Measurements from ENCODE around the gene FLVCR2. TPM values are rescaled to one million over a fixed set of nuclear protein-coding genes. Genes with fewer than 3 reads are reported as not detected.

The FLVCR2 gene
- total and polyA plus RNA-seq, 2 of the 13 experiments (the other 11 are each of a cell fraction or from before 2014, with no cell fraction given), result 9.9 to 10.5 TPM

DNA sequence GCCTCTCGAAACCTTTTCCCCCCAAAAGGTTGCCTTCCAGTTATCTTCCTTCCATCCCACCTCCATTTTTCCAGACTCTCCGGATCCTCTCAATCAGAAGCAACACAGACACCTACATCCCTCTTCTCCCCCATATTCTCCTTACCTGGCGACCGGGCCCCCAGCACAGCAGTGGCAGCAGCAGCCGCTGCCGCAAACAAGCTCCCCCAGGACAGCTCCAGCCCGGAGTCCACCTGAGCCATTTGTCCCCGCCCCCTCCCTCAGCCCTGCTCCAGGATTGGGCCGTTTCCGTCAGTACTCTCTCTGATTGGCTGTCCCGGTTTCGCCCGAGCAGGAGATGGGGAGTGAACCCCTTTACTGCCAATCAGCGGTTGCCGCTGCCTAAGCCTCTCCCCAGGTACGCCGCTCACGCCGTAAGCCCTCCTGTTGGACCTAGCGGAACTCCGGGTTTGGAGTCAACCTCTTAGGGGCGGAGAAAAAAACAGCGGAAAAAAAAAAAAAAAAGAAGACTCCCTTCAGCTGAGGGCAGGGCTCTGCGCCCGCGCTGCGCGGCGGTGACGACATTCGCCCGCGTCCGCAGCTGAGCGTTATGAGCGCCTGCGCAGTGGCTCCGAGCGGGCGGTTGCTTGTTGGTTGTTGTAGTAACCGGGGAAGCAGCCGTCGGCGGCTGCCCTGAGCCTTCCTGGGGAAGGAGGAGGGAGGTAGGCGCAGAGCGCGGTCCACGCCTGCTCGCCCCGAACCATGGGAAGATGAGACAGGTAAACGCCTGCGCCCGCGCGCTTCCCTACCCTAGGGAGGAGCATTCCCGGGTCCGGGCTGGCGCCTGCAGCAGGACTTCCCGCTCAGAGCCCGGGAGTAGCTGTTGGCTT lies 82.4 kb downstream of the FLVCR2 start, which contains the start of the genes ERG28 and TTLL5 (continued):
- peak; percentile 86 for TF ChIP-seq POLR2AphosphoS5 (IDR thresholded peaks at IDR 0.05; ENCODE audit: low read depth, low read length)
- TF ChIP-seq, protein P1, sequence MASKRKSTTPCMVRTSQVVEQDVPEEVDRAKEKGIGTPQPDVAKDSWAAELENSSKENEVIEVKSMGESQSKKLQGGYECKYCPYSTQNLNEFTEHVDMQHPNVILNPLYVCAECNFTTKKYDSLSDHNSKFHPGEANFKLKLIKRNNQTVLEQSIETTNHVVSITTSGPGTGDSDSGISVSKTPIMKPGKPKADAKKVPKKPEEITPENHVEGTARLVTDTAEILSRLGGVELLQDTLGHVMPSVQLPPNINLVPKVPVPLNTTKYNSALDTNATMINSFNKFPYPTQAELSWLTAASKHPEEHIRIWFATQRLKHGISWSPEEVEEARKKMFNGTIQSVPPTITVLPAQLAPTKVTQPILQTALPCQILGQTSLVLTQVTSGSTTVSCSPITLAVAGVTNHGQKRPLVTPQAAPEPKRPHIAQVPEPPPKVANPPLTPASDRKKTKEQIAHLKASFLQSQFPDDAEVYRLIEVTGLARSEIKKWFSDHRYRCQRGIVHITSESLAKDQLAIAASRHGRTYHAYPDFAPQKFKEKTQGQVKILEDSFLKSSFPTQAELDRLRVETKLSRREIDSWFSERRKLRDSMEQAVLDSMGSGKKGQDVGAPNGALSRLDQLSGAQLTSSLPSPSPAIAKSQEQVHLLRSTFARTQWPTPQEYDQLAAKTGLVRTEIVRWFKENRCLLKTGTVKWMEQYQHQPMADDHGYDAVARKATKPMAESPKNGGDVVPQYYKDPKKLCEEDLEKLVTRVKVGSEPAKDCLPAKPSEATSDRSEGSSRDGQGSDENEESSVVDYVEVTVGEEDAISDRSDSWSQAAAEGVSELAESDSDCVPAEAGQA (IDR thresholded peaks at IDR 0.05; ENCODE audit: low read depth), result peak; percentile 83
- TF ChIP-seq, protein P1 (CRISPR knock-in tag; IDR thresholded peaks at IDR 0.05; ENCODE audit: borderline replicate concordance), result no peak
- TF ChIP-seq, protein P2, sequence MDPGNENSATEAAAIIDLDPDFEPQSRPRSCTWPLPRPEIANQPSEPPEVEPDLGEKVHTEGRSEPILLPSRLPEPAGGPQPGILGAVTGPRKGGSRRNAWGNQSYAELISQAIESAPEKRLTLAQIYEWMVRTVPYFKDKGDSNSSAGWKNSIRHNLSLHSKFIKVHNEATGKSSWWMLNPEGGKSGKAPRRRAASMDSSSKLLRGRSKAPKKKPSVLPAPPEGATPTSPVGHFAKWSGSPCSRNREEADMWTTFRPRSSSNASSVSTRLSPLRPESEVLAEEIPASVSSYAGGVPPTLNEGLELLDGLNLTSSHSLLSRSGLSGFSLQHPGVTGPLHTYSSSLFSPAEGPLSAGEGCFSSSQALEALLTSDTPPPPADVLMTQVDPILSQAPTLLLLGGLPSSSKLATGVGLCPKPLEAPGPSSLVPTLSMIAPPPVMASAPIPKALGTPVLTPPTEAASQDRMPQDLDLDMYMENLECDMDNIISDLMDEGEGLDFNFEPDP (CRISPR knock-in tag; conservative IDR thresholded peaks at IDR 0.05), result no peak
- TF ChIP-seq, protein P3, sequence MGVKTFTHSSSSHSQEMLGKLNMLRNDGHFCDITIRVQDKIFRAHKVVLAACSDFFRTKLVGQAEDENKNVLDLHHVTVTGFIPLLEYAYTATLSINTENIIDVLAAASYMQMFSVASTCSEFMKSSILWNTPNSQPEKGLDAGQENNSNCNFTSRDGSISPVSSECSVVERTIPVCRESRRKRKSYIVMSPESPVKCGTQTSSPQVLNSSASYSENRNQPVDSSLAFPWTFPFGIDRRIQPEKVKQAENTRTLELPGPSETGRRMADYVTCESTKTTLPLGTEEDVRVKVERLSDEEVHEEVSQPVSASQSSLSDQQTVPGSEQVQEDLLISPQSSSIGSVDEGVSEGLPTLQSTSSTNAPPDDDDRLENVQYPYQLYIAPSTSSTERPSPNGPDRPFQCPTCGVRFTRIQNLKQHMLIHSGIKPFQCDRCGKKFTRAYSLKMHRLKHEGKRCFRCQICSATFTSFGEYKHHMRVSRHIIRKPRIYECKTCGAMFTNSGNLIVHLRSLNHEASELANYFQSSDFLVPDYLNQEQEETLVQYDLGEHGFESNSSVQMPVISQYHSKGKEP (CRISPR knock-in tag; IDR thresholded peaks at IDR 0.05), result no peak
- peak; percentile 76 for TF ChIP-seq ZMYM4 (CRISPR knock-in tag; IDR thresholded peaks at IDR 0.05)
- no peak for TF ChIP-seq ZNF326 (CRISPR knock-in tag; IDR thresholded peaks at IDR 0.05; ENCODE audit: borderline replicate concordance)
- TF ChIP-seq, protein P4, sequence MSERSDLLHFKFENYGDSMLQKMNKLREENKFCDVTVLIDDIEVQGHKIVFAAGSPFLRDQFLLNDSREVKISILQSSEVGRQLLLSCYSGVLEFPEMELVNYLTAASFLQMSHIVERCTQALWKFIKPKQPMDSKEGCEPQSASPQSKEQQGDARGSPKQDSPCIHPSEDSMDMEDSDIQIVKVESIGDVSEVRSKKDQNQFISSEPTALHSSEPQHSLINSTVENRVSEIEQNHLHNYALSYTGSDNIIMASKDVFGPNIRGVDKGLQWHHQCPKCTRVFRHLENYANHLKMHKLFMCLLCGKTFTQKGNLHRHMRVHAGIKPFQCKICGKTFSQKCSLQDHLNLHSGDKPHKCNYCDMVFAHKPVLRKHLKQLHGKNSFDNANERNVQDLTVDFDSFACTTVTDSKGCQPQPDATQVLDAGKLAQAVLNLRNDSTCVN (CRISPR knock-in tag; IDR thresholded peaks at IDR 0.05; ENCODE audit: borderline replicate concordance), result no peak
- peak; percentile 37; the same call in 1 of the 2 replicates for TF ChIP-seq RXRB (CRISPR knock-in tag; IDR thresholded peaks at IDR 0.05; ENCODE audit: borderline replicate concordance)
- no peak for TF ChIP-seq ZNF256 (CRISPR knock-in tag; conservative IDR thresholded peaks at IDR 0.05)
- TF ChIP-seq, protein P5, sequence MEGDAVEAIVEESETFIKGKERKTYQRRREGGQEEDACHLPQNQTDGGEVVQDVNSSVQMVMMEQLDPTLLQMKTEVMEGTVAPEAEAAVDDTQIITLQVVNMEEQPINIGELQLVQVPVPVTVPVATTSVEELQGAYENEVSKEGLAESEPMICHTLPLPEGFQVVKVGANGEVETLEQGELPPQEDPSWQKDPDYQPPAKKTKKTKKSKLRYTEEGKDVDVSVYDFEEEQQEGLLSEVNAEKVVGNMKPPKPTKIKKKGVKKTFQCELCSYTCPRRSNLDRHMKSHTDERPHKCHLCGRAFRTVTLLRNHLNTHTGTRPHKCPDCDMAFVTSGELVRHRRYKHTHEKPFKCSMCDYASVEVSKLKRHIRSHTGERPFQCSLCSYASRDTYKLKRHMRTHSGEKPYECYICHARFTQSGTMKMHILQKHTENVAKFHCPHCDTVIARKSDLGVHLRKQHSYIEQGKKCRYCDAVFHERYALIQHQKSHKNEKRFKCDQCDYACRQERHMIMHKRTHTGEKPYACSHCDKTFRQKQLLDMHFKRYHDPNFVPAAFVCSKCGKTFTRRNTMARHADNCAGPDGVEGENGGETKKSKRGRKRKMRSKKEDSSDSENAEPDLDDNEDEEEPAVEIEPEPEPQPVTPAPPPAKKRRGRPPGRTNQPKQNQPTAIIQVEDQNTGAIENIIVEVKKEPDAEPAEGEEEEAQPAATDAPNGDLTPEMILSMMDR (CRISPR knock-in tag; IDR thresholded peaks at IDR 0.05), result peak; percentile 18; the same call in 1 of the 2 replicates
- TF ChIP-seq CHD2 (IDR thresholded peaks at IDR 0.05; ENCODE audit: low read depth, low read length), result 0 out of 2 replicates have a peak, but pooled peaks have one; percentile 52
- TF ChIP-seq, protein P6, sequence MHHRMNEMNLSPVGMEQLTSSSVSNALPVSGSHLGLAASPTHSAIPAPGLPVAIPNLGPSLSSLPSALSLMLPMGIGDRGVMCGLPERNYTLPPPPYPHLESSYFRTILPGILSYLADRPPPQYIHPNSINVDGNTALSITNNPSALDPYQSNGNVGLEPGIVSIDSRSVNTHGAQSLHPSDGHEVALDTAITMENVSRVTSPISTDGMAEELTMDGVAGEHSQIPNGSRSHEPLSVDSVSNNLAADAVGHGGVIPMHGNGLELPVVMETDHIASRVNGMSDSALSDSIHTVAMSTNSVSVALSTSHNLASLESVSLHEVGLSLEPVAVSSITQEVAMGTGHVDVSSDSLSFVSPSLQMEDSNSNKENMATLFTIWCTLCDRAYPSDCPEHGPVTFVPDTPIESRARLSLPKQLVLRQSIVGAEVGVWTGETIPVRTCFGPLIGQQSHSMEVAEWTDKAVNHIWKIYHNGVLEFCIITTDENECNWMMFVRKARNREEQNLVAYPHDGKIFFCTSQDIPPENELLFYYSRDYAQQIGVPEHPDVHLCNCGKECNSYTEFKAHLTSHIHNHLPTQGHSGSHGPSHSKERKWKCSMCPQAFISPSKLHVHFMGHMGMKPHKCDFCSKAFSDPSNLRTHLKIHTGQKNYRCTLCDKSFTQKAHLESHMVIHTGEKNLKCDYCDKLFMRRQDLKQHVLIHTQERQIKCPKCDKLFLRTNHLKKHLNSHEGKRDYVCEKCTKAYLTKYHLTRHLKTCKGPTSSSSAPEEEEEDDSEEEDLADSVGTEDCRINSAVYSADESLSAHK (CRISPR knock-in tag; IDR thresholded peaks at IDR 0.05; ENCODE audit: borderline replicate concordance), result no peak

All from HepG2 (cell line).